Activated gamma-delta T cell treated with Interleukin-2 at 50 U/mL for 16 hours (primary cell): ENCODE data around the gene KLHL2.
"Not testable (repeated sequence)": the region's sequence is repeated elsewhere in the genome, so short reads cannot be mapped to it uniquely, and the experiment has no call there.

ENCODE experiments used
- DNase-seq: peaks from one replicate; pipeline ENCODE4 v3.0.0-alpha.2; 2020

Gene KLHL2

GRCh38 chr4:165236852-165237251, 29.5 kb downstream of the KLHL2 start:
- not testable (repeated sequence) for DNase-seq

DNA sequence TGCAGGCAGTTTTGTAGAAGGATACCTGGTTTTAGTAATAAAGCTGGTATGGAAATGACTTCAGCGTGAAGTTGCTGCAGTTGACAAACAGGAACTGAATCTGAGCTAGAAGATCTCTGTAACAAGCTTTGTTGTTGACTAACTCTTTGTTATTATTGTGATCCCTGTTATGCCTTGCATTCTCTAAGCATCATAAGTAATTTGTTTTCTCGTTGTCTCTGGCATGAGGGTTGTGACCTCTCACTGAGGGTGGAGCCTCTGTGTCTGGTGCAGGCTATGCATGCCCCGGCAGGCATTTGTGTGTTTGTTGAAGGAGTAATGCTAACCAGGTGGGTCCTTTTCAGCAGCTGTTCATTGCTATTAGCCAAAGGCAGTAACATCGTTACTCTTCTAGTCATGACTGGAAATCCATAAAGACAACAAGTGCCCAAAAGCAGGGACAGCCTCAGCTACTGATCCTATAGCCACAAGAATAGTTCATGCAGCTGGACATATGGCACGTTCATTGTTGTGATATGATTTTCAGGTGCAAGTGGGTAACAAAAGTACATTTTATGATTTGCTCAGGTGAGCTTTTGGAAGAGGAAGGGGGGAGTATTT, 30.8 kb downstream of the KLHL2 start:
- DNase-seq: not testable (repeated sequence)

DNA sequence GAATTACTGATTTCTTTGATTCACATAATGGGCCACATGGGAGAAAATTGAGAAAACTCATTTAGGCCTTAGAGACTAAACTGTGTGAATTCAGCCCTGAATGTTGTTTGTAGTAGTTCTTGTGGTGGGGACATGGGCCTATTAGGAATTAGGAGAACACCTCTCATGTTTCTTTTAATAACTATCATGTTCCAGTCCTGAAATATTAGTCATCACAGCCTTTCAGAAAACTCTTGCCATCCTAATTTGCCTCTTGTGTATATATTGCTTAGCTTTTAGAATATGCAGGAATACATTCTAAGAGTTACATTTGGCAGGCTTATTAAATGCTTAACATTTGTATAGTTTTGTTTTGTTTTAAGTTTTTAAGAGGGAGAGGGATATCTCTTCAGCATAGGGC, 33.4 kb downstream of the KLHL2 start:
- DNase-seq: not testable (repeated sequence)

- not testable (repeated sequence) for DNase-seq
Observed at GRCh38 chr4:165244148-165244547, 36.8 kb downstream of the KLHL2 start.

DNA sequence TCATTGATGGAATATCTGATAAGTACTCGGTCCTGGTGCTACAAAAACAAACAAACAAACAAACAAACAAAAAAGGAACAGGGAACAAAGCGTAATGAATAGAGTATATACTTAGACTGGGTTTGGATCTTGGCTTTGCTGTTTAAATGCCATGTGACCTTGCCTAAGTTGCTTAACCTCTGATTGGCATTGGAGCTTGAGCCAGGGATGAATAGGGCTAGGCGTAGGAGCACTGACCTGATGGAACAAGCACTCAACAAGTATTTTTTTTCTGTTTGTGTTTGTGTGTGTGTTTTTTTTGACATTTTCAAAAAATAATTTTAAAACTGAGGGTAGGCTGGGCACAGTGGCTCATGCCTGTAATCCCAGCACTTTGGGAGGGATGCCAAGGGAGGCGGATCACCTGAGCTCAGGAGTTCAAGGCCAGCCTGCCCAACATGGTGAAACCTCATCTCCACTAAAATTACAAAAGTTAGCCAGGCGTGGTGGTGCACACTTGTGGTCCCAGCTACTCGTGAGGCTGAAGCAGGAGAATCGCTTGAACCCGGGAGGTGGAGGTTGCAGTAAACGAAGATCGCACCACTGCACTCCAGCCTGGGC, 37.3 kb downstream of the KLHL2 start:
- not testable (repeated sequence) for DNase-seq

DNA sequence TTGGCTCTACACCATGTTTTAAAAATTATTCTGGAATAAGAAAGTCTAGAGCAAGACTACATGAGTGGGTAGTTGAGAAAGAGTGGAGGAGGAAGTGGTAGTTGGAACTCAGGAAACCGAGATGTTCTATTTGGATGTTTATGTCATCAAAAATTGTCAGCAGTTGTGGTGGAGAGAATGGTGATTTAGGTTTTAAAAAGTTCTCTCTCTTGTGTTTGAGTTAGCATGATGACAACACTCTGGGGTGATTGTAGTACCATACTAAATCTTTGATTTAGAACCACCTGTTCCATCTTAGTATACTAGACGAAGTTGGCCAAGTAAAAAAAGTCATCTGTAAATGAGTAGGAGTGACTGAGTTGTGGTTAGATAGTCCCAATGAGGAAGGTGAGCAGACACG, 40.7 kb downstream of the KLHL2 start:
- DNase-seq: no peak

DNA sequence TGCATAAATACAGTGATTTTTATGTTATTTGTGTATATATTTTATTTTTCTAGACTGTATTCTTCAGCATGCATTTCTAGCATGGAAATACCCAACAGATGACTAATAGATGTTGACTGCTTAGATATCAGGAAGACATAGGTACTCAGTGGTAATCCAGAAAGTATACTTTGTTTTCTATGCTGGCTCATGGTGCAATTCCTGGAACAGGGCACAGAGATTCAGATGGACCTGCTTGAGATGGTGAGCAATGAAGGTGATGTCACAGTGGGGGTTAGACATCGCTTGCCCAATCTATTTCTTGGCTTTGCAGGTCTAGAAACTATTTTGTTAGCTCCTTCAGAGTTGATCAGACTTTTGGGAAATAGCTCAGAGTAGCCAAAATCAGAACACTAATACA, 41.5 kb downstream of the KLHL2 start:
- DNase-seq: not testable (repeated sequence)

- DNase-seq: not testable (repeated sequence)
Observed at GRCh38 chr4:165254771-165255170, 47.4 kb downstream of the KLHL2 start.

DNA sequence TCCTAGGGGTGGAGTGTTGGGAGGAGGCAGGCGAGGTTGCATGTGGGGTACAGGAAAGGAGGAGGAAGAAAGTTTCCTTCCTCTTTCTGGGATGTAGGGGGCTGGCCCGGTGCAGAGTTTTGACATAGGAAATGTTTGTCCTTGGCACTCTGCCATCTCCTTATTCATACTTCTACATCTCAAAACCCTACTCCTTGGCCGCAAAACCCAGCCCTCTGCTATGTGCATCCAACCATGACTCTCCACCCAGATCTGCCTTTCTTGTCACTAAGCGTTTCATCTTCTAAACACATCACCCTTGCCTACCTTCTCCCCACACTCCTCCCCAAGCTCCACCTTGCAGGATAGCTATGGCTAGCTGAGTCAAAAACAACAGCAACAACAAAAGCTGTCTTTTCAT, 48.1 kb downstream of the KLHL2 start:
- DNase-seq: peak; percentile 19

DNA sequence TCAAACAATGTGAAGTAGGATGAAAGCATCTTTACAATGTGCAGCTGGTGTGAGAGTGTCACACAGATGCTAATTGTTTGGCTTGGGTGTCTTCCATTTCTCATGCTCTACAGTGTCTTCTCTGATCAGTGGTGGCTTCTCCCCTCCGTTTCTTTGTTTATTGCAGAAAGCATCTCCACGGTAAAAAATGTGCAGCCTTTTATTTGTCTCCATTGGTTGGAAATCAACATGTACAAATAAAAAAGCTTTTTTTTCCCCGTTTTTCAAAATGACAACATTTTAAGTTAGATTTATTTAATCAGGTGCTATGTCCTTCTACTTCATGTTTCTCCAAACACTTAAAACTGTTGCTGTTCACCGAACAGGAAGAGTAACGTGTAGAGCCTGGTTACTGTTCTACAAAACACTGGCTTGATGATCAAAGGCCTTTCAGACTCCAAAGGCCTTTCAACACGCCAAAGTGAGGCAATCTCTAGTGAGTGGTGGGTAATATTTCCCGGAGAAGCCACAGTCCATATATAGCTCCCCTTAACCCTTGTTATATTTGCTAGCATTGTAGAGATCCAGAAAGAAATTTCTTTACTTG, 48.8 kb downstream of the KLHL2 start:
- not testable (repeated sequence) for DNase-seq

GRCh38 chr4:165259776-165260175, 52.4 kb downstream of the KLHL2 start:
- DNase-seq: not testable (repeated sequence)

DNA sequence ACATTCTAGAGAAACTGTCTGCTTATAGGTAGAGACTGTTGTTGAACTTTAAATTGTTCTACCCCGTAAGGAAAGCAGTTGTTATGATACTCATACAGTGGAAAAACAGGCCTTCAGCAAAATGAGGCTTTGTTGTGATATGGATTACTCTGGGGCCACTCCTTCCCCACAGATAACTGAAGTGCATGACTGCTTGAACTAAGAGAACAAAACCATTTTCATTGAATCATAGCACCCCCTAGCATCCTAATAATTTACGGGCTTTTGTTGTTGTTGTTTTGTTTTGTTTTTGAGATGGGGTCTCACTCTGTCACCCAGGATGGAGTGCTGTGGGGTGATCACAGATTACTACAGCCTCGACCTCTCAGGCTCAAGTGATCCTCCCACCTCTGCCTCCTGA, 54.9 kb downstream of the KLHL2 start:
- not testable (repeated sequence) for DNase-seq

- not testable (repeated sequence) for DNase-seq
Observed at GRCh38 chr4:165263466-165263865, 56.1 kb downstream of the KLHL2 start.

GRCh38 chr4:165269931-165270330, 62.6 kb downstream of the KLHL2 start:
- DNase-seq: not testable (repeated sequence)

- DNase-seq: not testable (repeated sequence)
Observed at GRCh38 chr4:165273443-165273842, 66.1 kb downstream of the KLHL2 start.

DNA sequence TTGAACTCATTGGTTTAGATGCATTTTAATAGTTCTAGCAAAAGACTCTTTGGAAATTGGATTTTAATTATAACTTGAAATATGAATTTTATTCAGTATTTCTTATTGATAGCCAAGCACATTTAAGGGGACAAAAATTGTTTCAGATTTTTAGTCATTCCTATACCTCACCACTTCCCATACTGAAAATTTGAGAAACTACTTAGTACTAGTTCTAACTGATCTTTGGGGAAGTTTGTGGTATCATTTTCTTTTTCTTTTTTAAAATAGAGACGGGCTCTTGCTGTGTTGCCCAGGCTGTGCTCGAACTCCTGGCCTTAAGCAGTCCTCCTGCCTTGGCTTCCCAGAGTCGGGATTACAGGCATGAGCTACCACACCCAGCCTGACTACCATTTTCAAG, 68.0 kb downstream of the KLHL2 start:
- not testable (repeated sequence) for DNase-seq

GRCh38 chr4:165279531-165279930, 72.2 kb downstream of the KLHL2 start:
- not testable (repeated sequence) for DNase-seq

DNA sequence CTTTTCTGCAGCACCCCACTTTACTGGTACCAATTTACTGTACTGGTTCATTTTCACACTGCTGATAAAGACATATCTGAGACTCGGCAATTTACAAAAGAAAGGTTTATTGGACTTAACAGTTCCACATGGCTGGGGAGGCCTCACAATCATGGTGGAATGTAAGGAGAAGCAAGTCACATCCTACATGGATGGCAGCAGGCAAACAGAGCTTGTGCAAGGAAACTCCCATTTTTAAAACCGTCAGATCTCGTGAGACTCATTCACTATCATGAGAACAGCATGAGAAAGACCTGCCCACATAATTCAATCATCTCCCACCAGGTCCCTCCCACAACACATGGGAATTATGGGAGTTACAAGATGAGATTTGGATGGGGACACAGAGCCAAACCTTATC, 77.3 kb downstream of the KLHL2 start:
- not testable (repeated sequence) for DNase-seq

DNA sequence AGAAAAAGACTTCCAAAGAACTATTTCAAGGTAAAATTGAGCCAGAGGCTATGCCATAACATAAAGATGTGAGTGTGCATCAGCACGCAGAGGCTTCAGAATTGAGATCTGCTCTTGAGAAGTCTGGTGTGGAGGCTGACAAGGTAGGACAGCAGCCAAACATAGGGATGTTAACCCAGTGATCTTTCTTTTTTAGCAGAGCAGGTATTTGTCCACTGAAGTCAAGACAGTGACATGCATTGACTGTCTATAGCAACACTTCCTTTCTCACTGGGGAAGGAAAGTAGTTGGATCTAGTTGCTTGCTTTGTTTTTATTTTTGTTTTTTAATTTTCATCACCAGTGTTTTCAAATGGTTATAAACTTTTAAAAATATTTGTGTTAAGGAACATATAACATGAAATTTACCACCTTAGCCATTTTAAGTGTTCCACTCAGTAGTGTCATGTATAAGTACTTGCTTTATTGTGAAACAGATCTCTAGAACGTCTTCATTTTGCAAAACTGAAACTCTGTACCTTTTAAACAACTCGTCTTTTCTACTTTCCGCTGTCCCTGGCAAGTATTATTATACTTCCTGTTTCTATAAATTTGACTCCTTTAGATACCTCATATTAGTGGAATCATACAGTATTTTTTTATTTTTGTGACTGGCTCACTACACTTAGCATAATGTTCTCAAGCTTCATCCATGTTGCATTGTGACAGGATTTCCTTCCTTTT, 79.4 kb downstream of the KLHL2 start:
- DNase-seq: not testable (repeated sequence)

- DNase-seq: no peak
Observed at GRCh38 chr4:165288226-165288625, 80.9 kb downstream of the KLHL2 start.

- DNase-seq: no peak
Observed at GRCh38 chr4:165288639-165289422, 81.5 kb downstream of the KLHL2 start.

GRCh38 chr4:165289423-165289785, 82.0 kb downstream of the KLHL2 start:
- no peak for DNase-seq

DNA sequence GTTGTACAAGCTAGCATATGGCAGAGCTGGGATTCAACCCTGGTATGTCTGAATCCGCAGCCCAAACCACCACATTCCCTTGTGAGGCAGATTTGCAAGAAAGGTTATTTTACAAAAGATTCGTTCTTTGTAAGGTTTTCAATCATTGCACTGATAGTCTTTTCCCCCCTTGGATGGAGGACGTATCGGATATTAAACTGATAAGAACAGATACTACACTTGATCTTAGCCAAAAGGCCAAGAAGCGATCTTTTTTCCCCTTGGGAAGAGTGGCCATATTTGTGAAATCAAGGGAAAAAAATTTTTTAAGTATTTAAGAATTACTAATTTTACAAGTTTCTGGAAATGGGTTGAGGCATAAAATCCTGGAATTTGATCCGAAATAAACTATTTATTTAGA, 85.7 kb downstream of the KLHL2 start:
- no peak for DNase-seq
